GM12891 (cell line): ENCODE measurements around the gene LCMT1.

Source experiments
- DNase-seq: peaks from one replicate; pipeline ENCODE4 v3.0.0; 2011; ENCODE audit warnings: low spot score; ENCODE audit not compliant: insufficient read length
- FAIRE-seq: peaks from 2 replicates; lab custom pipeline; 2011; peaks lifted over from hg19 to GRCh38; lab: Jason Lieb, UNC
- PAX5 ChIP-seq: IDR thresholded peaks from 2 replicates; pipeline ENCODE4 v1.6.1; 2011; ENCODE audit warnings: low read length, moderate library complexity, mild to moderate bottlenecking; ENCODE audit not compliant: insufficient read depth, severe bottlenecking
- POLR2A ChIP-seq: IDR thresholded peaks from 2 replicates; pipeline ENCODE4 v1.6.1; 2011; ENCODE audit warnings: low read depth, low read length, control low read depth
- POLR2AphosphoS5 ChIP-seq: IDR thresholded peaks from 2 replicates; pipeline ENCODE4 v1.6.1; 2011; ENCODE audit warnings: low read depth, low read length, control low read depth
- POU2F2 ChIP-seq: IDR thresholded peaks from 2 replicates; pipeline ENCODE4 v1.6.1; 2011; ENCODE audit warnings: low read depth, mild to moderate bottlenecking, control low read depth, low read length, moderate library complexity
- SPI1 ChIP-seq: IDR thresholded peaks from 2 replicates; pipeline ENCODE4 v1.6.1; 2011; ENCODE audit warnings: low read depth, low read length, control low read depth
- TAF1 ChIP-seq: IDR thresholded peaks from 2 replicates; pipeline ENCODE4 v1.6.1; 2011; ENCODE audit warnings: low read depth, low read length, control low read depth

Gene LCMT1

DNA sequence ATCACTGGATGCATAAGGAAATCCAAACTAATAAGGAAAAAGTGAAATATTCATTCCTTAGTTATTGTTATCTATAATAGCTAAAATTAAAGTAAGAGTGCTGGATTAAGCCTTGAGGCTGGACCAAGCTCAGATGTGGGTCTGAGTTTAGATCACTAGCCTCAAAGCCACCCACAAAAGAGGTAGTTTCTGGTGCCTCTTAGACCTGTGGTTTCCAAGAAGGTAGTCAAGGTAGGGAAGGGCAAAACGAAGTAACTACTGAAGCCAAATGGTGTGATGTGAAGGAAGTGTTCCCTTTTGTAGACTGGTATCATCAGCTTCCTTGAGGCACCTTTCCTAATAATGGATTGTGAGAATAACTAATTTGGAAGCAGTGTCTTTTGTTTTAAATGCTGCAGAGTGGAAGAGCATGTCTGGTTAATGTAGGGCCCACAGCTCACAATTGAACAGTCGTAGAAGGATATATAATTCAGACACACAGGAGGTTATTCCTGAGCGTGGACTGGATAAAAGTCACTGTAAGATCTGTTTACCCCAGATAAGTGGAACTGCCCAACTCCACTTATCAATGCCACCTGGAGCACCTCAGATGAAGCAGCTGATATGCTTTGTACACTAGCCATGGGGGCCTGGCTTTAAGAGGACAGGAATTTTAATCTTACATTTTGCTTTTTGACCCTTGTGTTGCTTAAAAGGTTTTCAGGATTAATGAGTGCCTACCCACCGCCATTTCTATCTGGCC is 31.7 kb upstream of the LCMT1 start:
- FAIRE-seq = no peak
- DNase-seq = no peak
- TF ChIP-seq TAF1 (no peak), POLR2AphosphoS5 (no peak), PAX5 (no peak), POU2F2 (no peak), SPI1 (no peak), POLR2A (no peak)

DNA sequence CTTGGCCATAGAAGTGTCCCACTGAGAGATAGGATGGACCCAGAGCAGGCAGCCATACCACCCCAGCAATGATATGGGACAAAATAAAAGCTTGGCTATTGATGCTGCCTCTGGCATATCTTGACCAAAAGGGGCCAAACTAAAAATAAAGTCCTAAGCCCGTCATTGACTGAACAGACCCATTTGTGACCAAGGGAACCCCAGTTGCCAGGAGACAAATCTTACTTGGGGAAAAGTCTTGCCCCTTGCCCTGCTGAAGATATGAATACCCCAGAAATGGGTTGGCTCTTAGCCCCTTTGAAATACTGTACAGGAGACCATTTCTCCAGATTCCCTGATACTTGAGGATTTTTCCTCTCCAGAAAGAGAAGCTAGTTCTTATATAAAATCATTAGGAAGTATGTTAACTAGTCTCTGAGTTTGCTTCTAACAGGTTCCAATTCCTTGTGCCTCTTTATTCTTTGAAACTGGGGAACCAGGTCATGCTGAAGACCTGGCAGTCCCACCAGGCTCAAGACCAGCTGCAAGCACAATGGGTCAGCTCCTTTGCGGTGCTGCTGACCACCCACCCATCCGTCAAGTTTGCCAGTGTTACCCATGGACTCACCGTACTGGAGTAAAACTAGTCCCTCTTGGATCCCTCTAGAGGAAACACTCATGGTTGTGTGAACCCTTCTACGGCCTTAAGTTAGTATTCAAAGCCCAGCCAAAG is 31.0 kb upstream of the LCMT1 start:
- TF ChIP-seq SPI1 = no peak
- no peak for TF ChIP-seq POLR2A
- no peak for TF ChIP-seq POU2F2
- no peak for TF ChIP-seq TAF1
- TF ChIP-seq POLR2AphosphoS5 = no peak
- TF ChIP-seq PAX5 = no peak
- DNase-seq = no peak
- FAIRE-seq = no peak

DNA sequence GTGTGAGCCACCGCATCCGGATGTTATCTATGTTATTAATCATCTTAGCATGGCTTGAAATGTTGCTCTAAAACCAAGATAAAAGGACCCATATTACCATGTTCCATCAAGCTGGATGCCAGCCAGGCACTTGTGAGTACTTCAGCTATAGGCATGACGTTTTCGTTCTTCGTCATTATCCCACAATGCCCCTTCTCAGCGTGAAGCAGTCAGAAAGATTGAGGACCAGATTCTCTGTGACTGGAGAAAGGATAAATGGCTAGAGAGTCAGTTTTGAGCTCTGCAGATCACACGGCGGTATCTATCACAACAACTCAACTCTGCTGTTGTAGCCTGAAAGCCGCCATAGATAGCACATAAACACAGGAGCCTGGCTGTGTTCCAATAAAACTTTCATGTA is 29.8 kb upstream of the LCMT1 start:
- TF ChIP-seq PAX5 (no peak), SPI1 (no peak), POLR2A (no peak), TAF1 (no peak), POLR2AphosphoS5 (no peak), POU2F2 (no peak)
- no peak for FAIRE-seq
- no peak for DNase-seq

DNA sequence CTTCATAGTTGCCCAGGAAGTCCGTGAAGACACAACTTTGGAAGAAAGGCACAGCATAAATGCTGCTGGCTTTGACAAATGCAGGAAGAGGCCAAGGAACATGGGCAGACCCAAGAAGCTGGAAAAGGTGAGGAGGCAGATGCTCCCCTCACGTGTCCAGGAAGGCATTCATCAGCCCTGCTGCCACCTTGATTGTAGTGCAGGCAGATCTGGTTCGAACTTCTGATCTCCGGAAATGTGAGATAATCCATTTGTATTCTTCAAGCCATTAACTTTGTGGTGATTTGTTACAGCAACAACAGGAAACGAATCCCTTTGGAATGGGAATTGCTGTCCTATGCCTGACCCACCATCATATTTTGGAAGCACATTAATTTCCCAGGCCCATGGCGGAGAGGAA is 28.5 kb upstream of the LCMT1 start:
- FAIRE-seq = no peak
- no peak for TF ChIP-seq SPI1
- no peak for TF ChIP-seq POU2F2
- TF ChIP-seq PAX5 = no peak
- no peak for TF ChIP-seq POLR2A
- no peak for DNase-seq

DNA sequence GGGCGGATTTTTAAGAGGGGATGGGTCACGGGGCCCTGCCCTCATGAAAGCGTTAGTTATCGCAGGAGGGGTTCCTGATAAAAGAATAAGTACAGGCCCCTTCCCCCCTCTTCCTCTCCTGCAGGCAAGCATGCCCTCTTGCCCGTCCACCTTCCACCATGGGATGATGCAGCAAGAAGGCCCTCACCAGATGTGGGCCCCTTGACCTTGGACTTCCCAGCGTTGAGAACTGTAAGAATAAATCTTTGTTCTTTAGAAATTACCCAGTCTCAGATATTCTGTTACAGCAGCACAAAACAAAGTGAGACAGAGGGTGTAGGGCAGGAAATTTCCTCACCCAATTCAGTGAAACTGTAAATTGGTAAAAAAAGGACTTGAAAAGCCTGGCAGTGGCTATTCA is 27.8 kb upstream of the LCMT1 start:
- no peak for TF ChIP-seq POLR2A
- TF ChIP-seq TAF1 = no peak
- no peak for TF ChIP-seq POLR2AphosphoS5
- TF ChIP-seq SPI1 = no peak
- no peak for FAIRE-seq
- no peak for DNase-seq

DNA sequence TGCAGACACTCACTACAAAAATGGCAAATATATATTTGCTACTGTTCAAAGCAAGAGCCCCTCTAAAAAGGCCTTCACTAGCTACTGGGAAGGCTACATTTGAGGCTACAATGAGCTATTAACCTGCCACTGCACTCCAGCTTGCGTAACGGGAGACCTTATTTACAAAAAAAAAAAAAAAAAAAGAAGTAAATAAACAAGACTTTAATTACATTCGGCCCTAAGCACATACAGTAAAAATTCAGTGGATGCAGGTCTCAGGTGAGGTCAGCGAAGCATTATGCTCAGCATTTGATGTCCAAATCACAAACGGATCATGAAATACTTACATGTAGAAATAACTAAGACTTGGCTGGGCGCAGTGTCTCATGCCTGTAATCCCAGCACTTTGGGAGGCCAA is 26.7 kb upstream of the LCMT1 start:
- DNase-seq (no peak), FAIRE-seq (no peak)
- TF ChIP-seq POU2F2 (no peak), SPI1 (no peak), PAX5 (no peak), POLR2AphosphoS5 (no peak), TAF1 (no peak), POLR2A (no peak)

DNA sequence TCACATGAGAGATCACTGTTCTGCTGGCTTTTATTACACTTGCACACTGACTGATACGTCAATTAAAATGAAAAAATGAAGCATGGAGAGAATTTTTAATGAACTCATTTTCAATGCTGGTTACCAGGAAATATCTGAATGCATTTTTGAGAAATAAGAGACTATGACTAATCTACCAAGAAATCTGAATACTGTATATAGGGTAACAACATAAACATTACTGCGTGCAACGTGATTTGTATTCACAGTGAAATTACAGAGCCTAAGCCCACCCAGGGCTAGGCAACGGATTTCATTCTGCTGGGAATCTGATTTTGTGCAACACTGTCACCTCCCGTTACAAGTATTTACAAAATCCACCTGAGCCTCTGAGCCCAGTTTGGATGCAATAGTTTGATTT is 23.8 kb upstream of the LCMT1 start:
- DNase-seq (no peak), FAIRE-seq (no peak)
- no peak for TF ChIP-seq POLR2AphosphoS5
- TF ChIP-seq PAX5 = no peak
- TF ChIP-seq SPI1 = no peak
- TF ChIP-seq TAF1 = no peak
- no peak for TF ChIP-seq POU2F2
- TF ChIP-seq POLR2A = no peak

DNA sequence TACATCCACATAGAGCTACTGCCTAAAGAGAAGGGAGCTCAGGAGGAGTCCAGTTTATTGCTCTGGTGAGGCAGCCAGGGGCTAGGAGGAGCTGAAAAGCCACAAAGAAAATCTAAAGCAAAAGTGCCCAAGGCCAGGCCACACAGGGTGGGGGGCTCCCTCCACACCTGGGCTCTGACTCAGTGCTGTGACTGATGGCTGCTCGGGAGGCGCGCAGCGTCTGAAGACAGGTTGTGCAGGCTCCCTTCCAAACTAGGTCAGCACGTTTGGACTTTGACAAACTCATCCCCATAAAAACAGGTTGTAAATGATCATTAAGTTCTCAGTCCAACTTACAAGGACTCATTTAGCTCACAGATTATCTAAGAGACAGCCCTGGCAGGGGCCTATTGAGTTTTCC is 22.2 kb upstream of the LCMT1 start:
- TF ChIP-seq TAF1 (no peak), PAX5 (no peak), POLR2A (no peak), SPI1 (no peak), POU2F2 (no peak), POLR2AphosphoS5 (no peak)
- DNase-seq = no peak
- no peak for FAIRE-seq

DNA sequence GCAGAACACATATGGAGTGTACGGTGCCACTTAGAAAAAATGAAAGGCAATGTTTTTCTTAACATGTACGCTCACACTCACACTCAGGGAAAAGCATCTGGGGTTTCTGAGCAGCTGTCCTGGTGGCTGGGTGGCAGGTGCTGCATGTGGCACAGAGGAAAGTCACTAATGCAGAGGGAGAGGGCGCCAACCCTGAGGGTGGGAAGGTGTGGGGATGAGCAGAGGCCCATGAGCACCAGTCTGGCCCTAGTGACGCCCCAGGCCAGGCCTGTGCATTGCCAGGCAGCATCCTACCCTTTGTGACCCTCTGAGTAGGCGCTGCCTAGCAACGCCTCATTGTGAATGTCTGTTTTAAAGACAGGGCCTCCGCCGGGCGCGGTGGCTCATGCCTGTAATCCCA is 19.1 kb upstream of the LCMT1 start:
- no peak for FAIRE-seq

More for the DNA sequence above, 19.1 kb upstream of the LCMT1 start:
- TF ChIP-seq POLR2AphosphoS5 (no peak), POLR2A (no peak), TAF1 (no peak)
- no peak for DNase-seq
